Measurements from ENCODE around the gene SMARCE1. TPM values are rescaled to one million over a fixed set of nuclear protein-coding genes. Genes with fewer than 3 reads are reported as not detected.
A peak's percentile ranks its signal among the peaks of the same experiment; 100 is the strongest.

The SMARCE1 gene
- total RNA-seq, 1 donor from 2014 or later = 195 TPM

- H3K9me3 Mint-ChIP-seq (ENCODE audit: low read depth) = no peaks in the 10 kb centered on the region
- TF ChIP-seq CTCF (IDR thresholded peaks at IDR 0.05; ENCODE audit: unreplicated experiment) = no peak
- H3K27me3 Mint-ChIP-seq = peaks cover 10% of the 10 kb centered on the region
- no peak overlapping the region for H3K27ac Mint-ChIP-seq
- peaks cover under 1% of the 10 kb centered on the region for H3K4me1 Mint-ChIP-seq (ENCODE audit: low read depth)
- H3K4me3 Mint-ChIP-seq (ENCODE audit: low read depth) = no peak overlapping the region
- no peaks in the 10 kb centered on the region for H3K36me3 Mint-ChIP-seq (ENCODE audit: insufficient read depth)
- no peak for DNase-seq (ENCODE audit: low spot score, unreplicated experiment)
Observed at GRCh38 chr17:40675905-40676304, 28.3 kb upstream of the SMARCE1 start.

- Mint-ChIP-seq H3K36me3 (ENCODE audit: insufficient read depth) (no peaks in the 10 kb centered on the region), H3K27ac (no peak overlapping the region), H3K4me3 (ENCODE audit: low read depth) (no peak overlapping the region), H3K27me3 (peaks cover 10% of the 10 kb centered on the region), H3K9me3 (ENCODE audit: low read depth) (no peaks in the 10 kb centered on the region), H3K4me1 (ENCODE audit: low read depth) (no peaks in the 10 kb centered on the region)
- DNase-seq (ENCODE audit: low spot score, unreplicated experiment) = no peak
- no peak for TF ChIP-seq CTCF (IDR thresholded peaks at IDR 0.05; ENCODE audit: unreplicated experiment)
Observed at GRCh38 chr17:40672654-40673053, 25.0 kb upstream of the SMARCE1 start.

GRCh38 chr17:40671282-40671681 lies 23.7 kb upstream of the SMARCE1 start:
- H3K27me3 Mint-ChIP-seq = peaks cover 7% of the 10 kb centered on the region
- DNase-seq (ENCODE audit: low spot score, unreplicated experiment) = no peak
- H3K4me3 Mint-ChIP-seq (ENCODE audit: low read depth) = no peak overlapping the region
- peaks cover 5% of the 10 kb centered on the region for H3K4me1 Mint-ChIP-seq (ENCODE audit: low read depth)
- no peaks in the 10 kb centered on the region for H3K36me3 Mint-ChIP-seq (ENCODE audit: insufficient read depth)
- H3K27ac Mint-ChIP-seq = peak overlapping the region; percentile 41
- TF ChIP-seq CTCF (IDR thresholded peaks at IDR 0.05; ENCODE audit: unreplicated experiment) = no peak
- no peaks in the 10 kb centered on the region for H3K9me3 Mint-ChIP-seq (ENCODE audit: low read depth)

GRCh38 chr17:40666331-40666730 lies 18.7 kb upstream of the SMARCE1 start:
- Mint-ChIP-seq H3K36me3 (ENCODE audit: insufficient read depth) (no peaks in the 10 kb centered on the region), H3K9me3 (ENCODE audit: low read depth) (no peaks in the 10 kb centered on the region), H3K27ac (peak overlapping the region; percentile 62), H3K4me1 (ENCODE audit: low read depth) (peaks cover 16% of the 10 kb centered on the region), H3K27me3 (peaks cover 13% of the 10 kb centered on the region), H3K4me3 (ENCODE audit: low read depth) (peak overlapping the region; percentile 22)
- no peak for TF ChIP-seq CTCF (IDR thresholded peaks at IDR 0.05; ENCODE audit: unreplicated experiment)
- DNase-seq (ENCODE audit: low spot score, unreplicated experiment) = no peak

- Mint-ChIP-seq H3K27ac (peak within 1 kb of the TSS; percentile 62), H3K4me3 (ENCODE audit: low read depth) (peak within 1 kb of the TSS; percentile 65), H3K36me3 (ENCODE audit: insufficient read depth) (no peaks in the 10 kb centered on the region), H3K4me1 (ENCODE audit: low read depth) (peaks cover 16% of the 10 kb centered on the region), H3K27me3 (peaks cover 13% of the 10 kb centered on the region), H3K9me3 (ENCODE audit: low read depth) (no peaks in the 10 kb centered on the region)
- no peak for TF ChIP-seq CTCF (IDR thresholded peaks at IDR 0.05; ENCODE audit: unreplicated experiment)
- DNase-seq (ENCODE audit: low spot score, unreplicated experiment) = no peak
Observed at GRCh38 chr17:40664582-40665333, 17.1 kb upstream of the SMARCE1 start, which contains the start of gene KRT222. TSS of gene KRT222 (minus strand) at chr17:40665177. CDS start at chr17:40665099, 78 bp downstream.
